ENCODE results near the gene MAN1A1. TPM values are rescaled to one million over a fixed set of nuclear protein-coding genes. Genes with fewer than 3 reads are reported as not detected.
A peak's percentile ranks its signal among the peaks of the same experiment; 100 is the strongest.

MAN1A1 gene
- total RNA-seq, 1 experiment from 2014 or later = 14.1 TPM

- DNase-seq (ENCODE audit: low spot score) = no peak
These were observed 76.0 kb downstream of the MAN1A1 start for GRCh38 chr6:119273272-119274196.

- DNase-seq (ENCODE audit: low spot score) = no peak
These were observed 79.0 kb downstream of the MAN1A1 start for GRCh38 chr6:119270545-119270944.

- DNase-seq (ENCODE audit: low spot score) = no peak
These were observed 80.1 kb downstream of the MAN1A1 start for GRCh38 chr6:119269266-119270103.

- DNase-seq (ENCODE audit: low spot score) = no peak
These were observed 82.2 kb downstream of the MAN1A1 start for GRCh38 chr6:119267126-119267905.

- DNase-seq (ENCODE audit: low spot score) = no peak
These were observed 84.6 kb downstream of the MAN1A1 start for GRCh38 chr6:119264854-119265397.

GRCh38 chr6:119262612-119263011 lies 86.9 kb downstream of the MAN1A1 start:
- DNase-seq (ENCODE audit: low spot score) = no peak

GRCh38 chr6:119261944-119262284 lies 87.6 kb downstream of the MAN1A1 start:
- no peak for DNase-seq (ENCODE audit: low spot score)

- no peak for DNase-seq (ENCODE audit: low spot score)
These were observed 90.5 kb downstream of the MAN1A1 start for GRCh38 chr6:119259027-119259426.

GRCh38 chr6:119257726-119258125 lies 91.8 kb downstream of the MAN1A1 start:
- DNase-seq (ENCODE audit: low spot score) = no peak

- DNase-seq (ENCODE audit: low spot score) = no peak
These were observed 92.5 kb downstream of the MAN1A1 start for GRCh38 chr6:119256978-119257462.

GRCh38 chr6:119256392-119256791 lies 93.2 kb downstream of the MAN1A1 start:
- no peak for DNase-seq (ENCODE audit: low spot score)

- DNase-seq (ENCODE audit: low spot score) = no peak
These were observed 94.1 kb downstream of the MAN1A1 start for GRCh38 chr6:119255492-119255891.

- no peak for DNase-seq (ENCODE audit: low spot score)
These were observed 99.5 kb downstream of the MAN1A1 start for GRCh38 chr6:119250036-119250435.

- DNase-seq (ENCODE audit: low spot score) = no peak
These were observed 100.2 kb downstream of the MAN1A1 start for GRCh38 chr6:119249319-119249718.

- DNase-seq (ENCODE audit: low spot score) = no peak
These were observed 102.1 kb downstream of the MAN1A1 start for GRCh38 chr6:119247504-119247903.

- no peak for DNase-seq (ENCODE audit: low spot score)
These were observed 105.9 kb downstream of the MAN1A1 start for GRCh38 chr6:119243657-119244056.

GRCh38 chr6:119243037-119243436 lies 106.5 kb downstream of the MAN1A1 start:
- no peak for DNase-seq (ENCODE audit: low spot score)

GRCh38 chr6:119241540-119242309 lies 107.8 kb downstream of the MAN1A1 start:
- no peak for DNase-seq (ENCODE audit: low spot score)

GRCh38 chr6:119241111-119241465 lies 108.5 kb downstream of the MAN1A1 start:
- peak; percentile 58 for DNase-seq (ENCODE audit: low spot score)

- no peak for DNase-seq (ENCODE audit: low spot score)
These were observed 109.1 kb downstream of the MAN1A1 start for GRCh38 chr6:119240257-119241110.

Data from H4 (cell line).